Right lobe of liver (tissue), 4 donors: ENCODE measurements around the gene SLC7A5.

Experiments used
- CTCF ChIP-seq, 4 donors: fragments of 200-600 bp in 3 of 4; fragments of 450-650 bp in 1 of 4; IDR thresholded peaks; one replicate each; pipeline versions ENCODE4 v1.5.1 to v1.8.0; 2016 to 2022; ENCODE audit warnings: antibody characterized with exemption in 4 of 4, mild to moderate bottlenecking in 2 of 4
- POLR2A ChIP-seq: fragments of 450-650 bp; IDR thresholded peaks from one replicate; pipeline ENCODE4 v1.6.1; 2017; ENCODE audit warnings: antibody characterized with exemption, mild to moderate bottlenecking
- donor health status: DM: no; HTN: no; CAD: no.
- donor health status: DM: no; HTN: no; CAD: no.
- donor health status: DM: no; HTN: yes; CAD: no.

DNA sequence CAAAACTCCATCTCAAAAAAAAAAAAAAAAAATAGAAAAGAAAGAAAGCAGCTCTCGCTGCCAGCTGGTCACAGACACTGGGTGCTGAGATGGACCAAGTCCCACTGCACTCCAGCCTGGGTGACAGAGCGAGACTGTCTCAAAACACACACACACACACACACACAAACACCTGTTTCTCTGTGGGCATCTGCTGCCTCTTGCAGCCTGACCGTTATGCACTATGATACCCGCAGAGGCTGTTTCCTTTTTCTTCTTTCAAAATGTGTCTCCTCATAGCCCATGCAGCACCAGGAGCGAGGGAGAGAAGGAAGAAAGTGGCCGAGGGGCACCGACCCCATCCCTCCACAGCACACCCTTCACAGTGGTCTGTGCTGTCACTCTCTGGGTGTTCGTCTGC, 66.6 kb downstream of the SLC7A5 start:
- no peak for TF ChIP-seq CTCF (IDR thresholded peaks at IDR 0.05)
- no peak for TF ChIP-seq POLR2A
